ENCODE data around the gene GHR. TPM values are rescaled to one million over a fixed set of nuclear protein-coding genes. Genes with fewer than 3 reads are reported as not detected.

The GHR gene
- total RNA-seq (2014; rRNA removed; shearing (Covaris generic)) = 1.1 and 1.4 TPM in 2 replicates

DNA sequence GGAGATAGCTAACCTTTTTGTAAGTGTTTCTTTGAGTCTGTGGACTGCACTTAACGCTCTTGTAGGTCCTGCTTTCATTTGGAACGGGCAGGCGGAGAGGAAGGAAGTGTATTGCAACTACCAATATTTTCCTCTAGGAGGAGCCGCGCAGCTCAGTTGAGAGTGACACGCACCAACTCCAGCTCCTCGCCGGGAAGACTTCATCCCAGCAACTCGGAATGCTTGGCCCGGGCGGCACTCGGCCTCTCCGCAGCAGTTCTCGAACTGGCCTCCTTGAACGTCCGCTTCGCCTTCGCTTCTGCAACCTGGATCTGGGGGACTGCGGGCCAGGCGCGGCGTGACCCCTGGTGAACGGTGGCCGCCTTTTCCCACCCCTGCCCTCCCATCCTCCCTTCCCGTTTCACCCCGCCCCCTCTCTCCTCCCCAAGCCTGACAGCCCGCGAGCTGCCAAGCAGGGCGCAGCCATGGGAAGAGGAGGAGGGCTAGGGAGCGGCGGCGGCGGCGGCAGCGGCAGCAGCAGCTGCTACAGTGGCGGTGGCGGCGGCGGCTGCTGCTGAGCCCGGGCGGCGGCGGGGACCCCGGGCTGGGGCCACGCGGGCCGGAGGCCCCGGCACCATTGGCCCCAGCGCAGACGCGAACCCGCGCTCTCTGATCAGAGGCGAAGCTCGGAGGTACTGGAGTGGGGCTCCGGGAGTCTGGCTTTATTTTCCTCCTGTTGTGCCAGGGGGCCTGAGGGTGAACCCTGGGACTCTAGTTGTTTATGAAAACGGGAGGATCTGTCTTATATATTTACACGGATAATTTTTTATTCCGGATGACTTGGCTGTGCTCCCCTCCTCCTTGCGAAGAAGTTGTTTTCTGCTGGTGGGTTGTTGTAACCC lies at the start of gene GHR:
TSS of gene GHR (plus strand) at position 155 of the 881 bp plus-strand sequence. CDS start 142,436 bp downstream, outside the sequence.

GRCh38 chr5:42756606-42757601 lies 333.7 kb downstream of the GHR start, which contains the start of gene CCDC152:
Gene CCDC152, plus strand, starts transcription at chr5:42756818. Its CDS starts 2,304 bp downstream, at chr5:42759122.

